ENCODE measurements around the gene HAVCR2. TPM values are rescaled to one million over a fixed set of nuclear protein-coding genes. Genes with fewer than 3 reads are reported as not detected.

HAVCR2 gene
- total RNA-seq (2021; ENCODE audit: unreplicated experiment) (not detected), Bru-seq, nascent RNA (percentile 10 among the genes with signal in this experiment), BruChase-seq, experiment 1, labeled RNA remaining after a 2-hour chase (percentile 14 among the genes with signal in this experiment), BruChase-seq, experiment 2, labeled RNA remaining after a 6-hour chase (percentile 16 among the genes with signal in this experiment)
- 0.12 TPM for polyA plus RNA-seq (2012; ENCODE audit: insufficient read length)
- long read RNA-seq: 0 reads

GRCh38 chr5:157108976-157109375 is at the start of gene HAVCR2:
TSS of gene HAVCR2 (minus strand) at chr5:157109044. CDS start at chr5:157108983, 61 bp downstream.
- in situ Hi-C loops (cut with HindIII; ENCODE audit: low pct_unique_long_range_greater_than_20kb, low sequenced_read_pairs): no loop called here
- CTCF ChIA-PET: interaction anchor here (0.6 kb wide), 1 partner anchor 23 kb away, joined by 3 read pairs; no protein-coding TSS in a partner anchor
- no peak for DNase-seq (ENCODE audit: low read depth, low spot score)
- ATAC-seq: no peak
- Histone ChIP-seq H3K4me1 (ENCODE audit: control insufficient read depth, insufficient read depth, low read length) (no peaks in the 10 kb centered on the region), H3K27ac (ENCODE audit: low read length) (no peak within 1 kb of the TSS), H3K9me3 (ENCODE audit: control insufficient read depth, insufficient read depth, low read depth, low read length) (no peaks in the 10 kb centered on the region), H3K27me3 (ENCODE audit: control insufficient read depth, insufficient read depth, low read length) (0 out of 2 replicates have a peak, but pooled peaks cover 2% of the 10 kb centered on the region), H3K36me3 (ENCODE audit: control insufficient read depth, insufficient read depth, low read length) (no peaks in the 10 kb centered on the region), H3K4me3 (ENCODE audit: low read depth in 2 of 2, low read length in 2 of 2) (no peak within 1 kb of the TSS)
- intact Hi-C loops (cut with micrococcal nuclease; ENCODE audit: unreplicated experiment): no loop called here
- TF ChIP-seq TCF7L2 (IDR thresholded peaks at IDR 0.05; ENCODE audit: low read depth, low read length): no peak
- TF ChIP-seq SIN3A (IDR thresholded peaks at IDR 0.05; ENCODE audit: borderline replicate concordance, insufficient read depth, low read depth, low read length): no peak
- no peak for TF ChIP-seq POLR2AphosphoS5 (IDR thresholded peaks at IDR 0.05; ENCODE audit: low read depth, low read length)
- TF ChIP-seq CTCF (IDR thresholded peaks at IDR 0.05): no peak
- TF ChIP-seq, protein P1, sequence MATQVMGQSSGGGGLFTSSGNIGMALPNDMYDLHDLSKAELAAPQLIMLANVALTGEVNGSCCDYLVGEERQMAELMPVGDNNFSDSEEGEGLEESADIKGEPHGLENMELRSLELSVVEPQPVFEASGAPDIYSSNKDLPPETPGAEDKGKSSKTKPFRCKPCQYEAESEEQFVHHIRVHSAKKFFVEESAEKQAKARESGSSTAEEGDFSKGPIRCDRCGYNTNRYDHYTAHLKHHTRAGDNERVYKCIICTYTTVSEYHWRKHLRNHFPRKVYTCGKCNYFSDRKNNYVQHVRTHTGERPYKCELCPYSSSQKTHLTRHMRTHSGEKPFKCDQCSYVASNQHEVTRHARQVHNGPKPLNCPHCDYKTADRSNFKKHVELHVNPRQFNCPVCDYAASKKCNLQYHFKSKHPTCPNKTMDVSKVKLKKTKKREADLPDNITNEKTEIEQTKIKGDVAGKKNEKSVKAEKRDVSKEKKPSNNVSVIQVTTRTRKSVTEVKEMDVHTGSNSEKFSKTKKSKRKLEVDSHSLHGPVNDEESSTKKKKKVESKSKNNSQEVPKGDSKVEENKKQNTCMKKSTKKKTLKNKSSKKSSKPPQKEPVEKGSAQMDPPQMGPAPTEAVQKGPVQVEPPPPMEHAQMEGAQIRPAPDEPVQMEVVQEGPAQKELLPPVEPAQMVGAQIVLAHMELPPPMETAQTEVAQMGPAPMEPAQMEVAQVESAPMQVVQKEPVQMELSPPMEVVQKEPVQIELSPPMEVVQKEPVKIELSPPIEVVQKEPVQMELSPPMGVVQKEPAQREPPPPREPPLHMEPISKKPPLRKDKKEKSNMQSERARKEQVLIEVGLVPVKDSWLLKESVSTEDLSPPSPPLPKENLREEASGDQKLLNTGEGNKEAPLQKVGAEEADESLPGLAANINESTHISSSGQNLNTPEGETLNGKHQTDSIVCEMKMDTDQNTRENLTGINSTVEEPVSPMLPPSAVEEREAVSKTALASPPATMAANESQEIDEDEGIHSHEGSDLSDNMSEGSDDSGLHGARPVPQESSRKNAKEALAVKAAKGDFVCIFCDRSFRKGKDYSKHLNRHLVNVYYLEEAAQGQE (IDR thresholded peaks at IDR 0.05; ENCODE audit: insufficient read depth in 1 of 2, low read depth in 2 of 2, low read length in 1 of 2): no peak
- POLR2A ChIA-PET: interaction anchor here (0.6 kb wide), 1 partner anchor 10 kb away, joined by 3 read pairs; no protein-coding TSS in a partner anchor
- BruUV-seq (replicated peaks): no TSS peak

DNA sequence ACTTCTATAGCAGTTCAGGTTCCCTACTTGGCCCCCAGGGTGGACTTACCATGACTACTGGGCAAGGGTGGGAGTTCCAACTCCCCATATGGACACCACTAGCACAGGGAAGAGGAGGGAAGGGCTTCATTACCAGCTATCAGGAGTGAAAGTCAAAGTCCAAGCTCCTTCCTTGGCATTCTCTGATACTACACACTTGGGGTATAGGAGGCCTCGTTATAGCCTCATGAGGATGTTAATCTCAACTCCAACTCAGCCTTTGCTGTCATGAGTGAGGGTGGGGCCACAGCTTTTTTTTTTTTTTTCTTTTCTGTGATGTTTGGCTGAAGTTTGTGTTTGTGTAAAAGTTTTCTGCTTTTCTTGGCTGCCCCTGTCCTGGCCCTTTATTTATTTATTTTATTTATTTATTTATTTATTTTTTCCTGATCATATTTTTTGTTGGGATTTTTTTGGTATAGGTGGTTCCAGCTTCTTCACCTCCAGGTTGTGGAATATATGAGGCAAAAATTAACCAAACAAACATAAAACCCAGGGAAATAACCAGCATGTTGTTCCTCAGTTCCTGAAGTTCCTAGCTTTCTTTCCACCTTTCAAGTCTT is 48.5 kb upstream of the HAVCR2 start:
- in situ Hi-C loops (cut with HindIII; ENCODE audit: low pct_unique_long_range_greater_than_20kb, low sequenced_read_pairs) (no loop called here), intact Hi-C loops (cut with micrococcal nuclease; ENCODE audit: unreplicated experiment) (no loop called here)
- no peak overlapping the region for H3K27ac ChIP-seq (ENCODE audit: low read length)
- TF ChIP-seq POLR2AphosphoS5 (IDR thresholded peaks at IDR 0.05; ENCODE audit: low read depth, low read length) (no peak), SIN3A (IDR thresholded peaks at IDR 0.05; ENCODE audit: borderline replicate concordance, insufficient read depth, low read depth, low read length) (no peak), CTCF (IDR thresholded peaks at IDR 0.05) (no peak), TCF7L2 (IDR thresholded peaks at IDR 0.05; ENCODE audit: low read depth, low read length) (no peak)
- TF ChIP-seq, protein P1 (IDR thresholded peaks at IDR 0.05; ENCODE audit: insufficient read depth in 1 of 2, low read depth in 2 of 2, low read length in 1 of 2): no peak
- ChIA-PET CTCF (interaction anchor here (0.7 kb wide), 1 partner anchor 9 kb away, joined by 4 read pairs; no protein-coding TSS in a partner anchor), POLR2A (no interaction called here)
- H3K4me3 ChIP-seq (ENCODE audit: low read depth in 2 of 2, low read length in 2 of 2): no peak overlapping the region
- no peaks in the 10 kb centered on the region; the same call in none of the 2 replicates for H3K27me3 ChIP-seq (ENCODE audit: control insufficient read depth, insufficient read depth, low read length)
- no peaks in the 10 kb centered on the region for H3K4me1 ChIP-seq (ENCODE audit: control insufficient read depth, insufficient read depth, low read length)
- no peak for DNase-seq (ENCODE audit: low read depth, low spot score)
- no TSS peak for BruUV-seq (replicated peaks)
- ATAC-seq: no peak
- H3K9me3 ChIP-seq (ENCODE audit: control insufficient read depth, insufficient read depth, low read depth, low read length): no peaks in the 10 kb centered on the region
- no peaks in the 10 kb centered on the region for H3K36me3 ChIP-seq (ENCODE audit: control insufficient read depth, insufficient read depth, low read length)

Data from Panc1 (cell line).